ENCODE measurements around the gene ZC3H7B.

GRCh38 chr22:41305646-41306045 is 4.3 kb downstream of the ZC3H7B start:
- TF ChIP-seq CTCF (IDR thresholded peaks at IDR 0.05): no peak
- TF ChIP-seq POLR2A (IDR thresholded peaks at IDR 0.05): no peak
